Coronary artery (tissue), 2 donors: ENCODE results near the gene C1QTNF7.

Experiments
- DNase-seq: peaks from one replicate; pipeline ENCODE4 v3.0.0-alpha.2; 2017; ENCODE audit warnings: low spot score
- H3K27ac ChIP-seq, 2 donors: fragments of 200-600 bp; sonication (generic); one replicate each; pipeline ENCODE4 v1.5.1; 2016 to 2019
- H3K4me3 ChIP-seq: fragments of 200-600 bp; sonication (generic); 2 replicates; pipeline ENCODE4 v1.5.1; 2016; ENCODE audit warnings: mild to moderate bottlenecking, moderate library complexity
- TF ChIP-seq, protein P1 (sequence below): fragments of 200-600 bp; sonication (generic); IDR thresholded peaks from one replicate; pipeline ENCODE4 v1.5.1; 2019; ENCODE audit warnings: antibody characterized with exemption

C1QTNF7 gene

DNA sequence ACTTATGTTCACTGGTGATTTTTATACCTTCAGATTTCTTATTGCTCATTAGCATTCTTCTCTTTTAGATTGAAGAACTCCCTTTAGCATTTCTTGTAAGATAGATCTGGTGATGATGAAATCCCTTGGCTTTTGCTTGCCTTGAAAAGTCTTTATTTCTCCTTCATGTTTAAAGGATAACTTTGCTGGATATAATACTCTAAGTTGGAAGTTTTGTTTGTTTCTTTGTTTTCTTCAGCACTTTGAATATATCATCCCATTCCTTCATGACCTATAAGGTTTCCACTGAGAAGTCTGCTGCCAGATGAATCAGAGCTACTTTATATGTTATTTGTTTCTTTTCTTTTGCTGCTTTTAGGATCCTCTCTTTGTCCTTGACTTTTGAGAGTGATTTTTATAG, 60.3 kb downstream of the C1QTNF7 start:
- no peak overlapping the region for H3K4me3 ChIP-seq
- no peak for DNase-seq
- TF ChIP-seq, protein P1, sequence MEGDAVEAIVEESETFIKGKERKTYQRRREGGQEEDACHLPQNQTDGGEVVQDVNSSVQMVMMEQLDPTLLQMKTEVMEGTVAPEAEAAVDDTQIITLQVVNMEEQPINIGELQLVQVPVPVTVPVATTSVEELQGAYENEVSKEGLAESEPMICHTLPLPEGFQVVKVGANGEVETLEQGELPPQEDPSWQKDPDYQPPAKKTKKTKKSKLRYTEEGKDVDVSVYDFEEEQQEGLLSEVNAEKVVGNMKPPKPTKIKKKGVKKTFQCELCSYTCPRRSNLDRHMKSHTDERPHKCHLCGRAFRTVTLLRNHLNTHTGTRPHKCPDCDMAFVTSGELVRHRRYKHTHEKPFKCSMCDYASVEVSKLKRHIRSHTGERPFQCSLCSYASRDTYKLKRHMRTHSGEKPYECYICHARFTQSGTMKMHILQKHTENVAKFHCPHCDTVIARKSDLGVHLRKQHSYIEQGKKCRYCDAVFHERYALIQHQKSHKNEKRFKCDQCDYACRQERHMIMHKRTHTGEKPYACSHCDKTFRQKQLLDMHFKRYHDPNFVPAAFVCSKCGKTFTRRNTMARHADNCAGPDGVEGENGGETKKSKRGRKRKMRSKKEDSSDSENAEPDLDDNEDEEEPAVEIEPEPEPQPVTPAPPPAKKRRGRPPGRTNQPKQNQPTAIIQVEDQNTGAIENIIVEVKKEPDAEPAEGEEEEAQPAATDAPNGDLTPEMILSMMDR = no peak
- no peak overlapping the region for H3K27ac ChIP-seq

DNA sequence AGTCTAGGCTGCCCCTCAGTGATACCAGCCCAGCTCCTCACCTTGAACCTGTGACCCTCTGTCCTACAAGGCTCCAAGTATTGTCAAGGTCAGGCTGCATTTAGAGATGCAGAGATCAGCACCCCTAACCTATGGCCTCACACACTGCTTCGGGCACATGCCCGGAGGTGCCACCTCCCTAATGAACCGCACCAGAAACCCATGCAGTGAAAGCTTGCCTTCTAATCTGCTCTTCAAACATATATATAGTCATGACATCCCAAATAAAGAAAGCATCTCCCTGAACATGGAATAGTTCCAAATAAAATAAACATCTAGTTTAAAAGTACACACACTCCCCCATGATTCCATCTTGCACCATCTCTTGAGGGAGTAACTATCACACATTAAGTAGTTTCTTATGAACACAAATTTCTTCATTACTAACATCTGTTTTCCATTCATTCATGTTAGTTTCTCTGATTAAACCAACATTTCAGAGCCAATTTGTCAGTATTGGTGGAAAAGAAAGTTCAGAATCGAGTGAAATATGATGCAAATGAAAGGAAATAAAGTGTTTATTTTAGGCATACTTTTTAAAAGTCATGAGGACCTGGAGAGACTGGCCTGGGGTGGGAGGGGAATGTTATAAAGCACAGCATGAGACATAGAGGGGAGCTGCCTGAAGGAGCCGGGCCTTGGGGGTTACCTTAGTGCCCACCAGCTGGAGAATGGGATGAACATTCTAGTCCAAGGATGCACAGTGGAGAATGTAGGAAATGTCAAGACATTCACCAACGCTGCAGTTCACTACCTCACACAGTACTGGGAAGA, 61.0 kb downstream of the C1QTNF7 start:
- TF ChIP-seq, protein P1 = no peak
- no peak overlapping the region for H3K4me3 ChIP-seq
- no peak for DNase-seq
- peak overlapping the region in 1 of 2 donors; percentile 54 for H3K27ac ChIP-seq

DNA sequence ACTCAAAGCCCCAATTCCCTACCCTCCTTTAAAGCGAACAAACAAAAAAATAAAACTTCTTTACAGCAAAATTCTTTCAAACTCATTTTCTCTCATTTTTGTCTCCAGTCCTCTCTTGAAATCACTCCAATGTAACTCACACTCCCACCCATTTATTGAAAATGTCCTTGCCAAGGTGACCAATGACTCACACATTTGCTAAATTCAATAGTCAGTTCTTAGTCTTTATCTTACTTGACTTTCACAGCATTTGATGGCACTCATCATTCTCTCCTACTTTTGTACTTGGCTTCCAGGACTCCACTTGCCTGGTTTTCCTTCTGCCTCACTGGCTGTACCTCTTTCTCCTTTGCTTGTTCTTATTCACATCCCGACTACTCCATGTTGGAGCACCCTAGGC, 61.7 kb downstream of the C1QTNF7 start:
- Histone ChIP-seq H3K4me3 (no peak overlapping the region), H3K27ac (peak overlapping the region in 1 of 2 donors; percentile 54)
- TF ChIP-seq, protein P1 = no peak
- DNase-seq = no peak

DNA sequence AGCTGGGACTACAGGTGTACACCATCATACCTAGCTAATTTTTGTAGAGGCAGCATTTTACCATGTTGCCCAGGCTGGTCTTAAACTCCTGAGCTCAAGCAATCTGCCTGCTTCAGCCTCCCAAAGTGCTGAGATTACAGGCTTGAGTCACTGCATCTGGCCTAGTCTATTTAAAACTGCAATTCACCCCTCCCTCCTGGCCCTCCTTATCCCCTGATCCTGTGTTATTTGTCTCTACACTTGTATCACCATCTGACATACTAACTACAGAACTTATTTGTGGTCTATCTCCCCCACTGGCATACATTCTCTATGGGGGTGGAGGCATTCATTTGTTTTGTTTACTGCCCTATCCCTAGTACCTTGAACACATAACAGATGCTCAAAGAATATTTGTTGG, 65.6 kb downstream of the C1QTNF7 start:
- TF ChIP-seq, protein P1 = no peak
- H3K4me3 ChIP-seq = no peak overlapping the region
- no peak for DNase-seq
- peak overlapping the region in 1 of 2 donors; percentile 45 for H3K27ac ChIP-seq

DNA sequence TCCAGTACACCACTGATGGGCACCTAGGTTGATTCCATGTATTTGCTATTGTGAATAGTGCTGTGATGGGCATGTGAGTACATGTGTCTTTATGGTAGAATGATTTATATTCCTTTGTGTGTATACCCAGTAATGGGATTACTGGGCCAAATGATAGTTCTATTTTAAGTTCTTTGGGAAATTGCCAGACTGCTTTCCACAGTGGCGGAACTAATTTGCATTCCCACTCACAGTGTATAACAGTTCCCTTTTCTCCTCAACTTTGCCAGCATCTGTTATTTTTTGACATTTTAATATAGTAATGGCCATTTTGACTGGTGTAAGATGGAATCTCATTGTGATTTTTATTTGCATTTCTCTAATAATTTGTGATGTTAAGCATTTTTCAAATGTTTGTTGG, 67.8 kb downstream of the C1QTNF7 start:
- TF ChIP-seq, protein P1 = no peak
- Histone ChIP-seq H3K4me3 (no peak overlapping the region), H3K27ac (no peak overlapping the region)
- DNase-seq = no peak
